ENCODE measurements around the gene PKP1.

Gene PKP1

DNA sequence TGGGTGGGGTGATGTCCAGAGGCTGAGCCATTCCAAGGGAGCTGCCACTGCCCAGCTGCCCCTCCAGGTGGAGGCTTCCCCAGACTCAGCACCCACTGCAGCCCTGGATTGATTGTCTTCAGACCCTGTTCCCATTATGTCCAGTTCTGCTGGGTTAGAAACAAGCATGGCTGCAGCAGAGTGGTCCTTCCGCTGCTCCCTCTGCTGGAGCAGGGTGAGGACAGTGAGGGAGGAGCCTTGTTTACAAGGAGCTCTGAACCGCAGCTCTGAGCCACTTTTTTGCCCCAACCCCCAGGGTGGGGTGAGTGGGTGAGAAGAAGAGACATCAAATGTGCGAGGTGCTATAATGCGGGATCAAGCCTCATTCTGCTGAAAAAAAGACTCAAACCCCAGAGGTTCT, 91.9 kb downstream of the PKP1 start:
- no peak overlapping the region for H3K4me3 ChIP-seq (ENCODE audit: low read length)
- H3K36me3 ChIP-seq (ENCODE audit: control insufficient read depth, insufficient read depth, low read length), result no peaks in the 10 kb centered on the region
- no peak overlapping the region for H3K9ac ChIP-seq (ENCODE audit: low read length)
- peaks cover 14% of the 10 kb centered on the region for H3K4me1 ChIP-seq (ENCODE audit: control insufficient read depth, insufficient read depth, low read length)
- H3K9me3 ChIP-seq (ENCODE audit: control insufficient read depth, low read length), result no peaks in the 10 kb centered on the region
- H3K27me3 ChIP-seq (ENCODE audit: control insufficient read depth, insufficient read depth, low read length), result peaks cover 71% of the 10 kb centered on the region

DNA sequence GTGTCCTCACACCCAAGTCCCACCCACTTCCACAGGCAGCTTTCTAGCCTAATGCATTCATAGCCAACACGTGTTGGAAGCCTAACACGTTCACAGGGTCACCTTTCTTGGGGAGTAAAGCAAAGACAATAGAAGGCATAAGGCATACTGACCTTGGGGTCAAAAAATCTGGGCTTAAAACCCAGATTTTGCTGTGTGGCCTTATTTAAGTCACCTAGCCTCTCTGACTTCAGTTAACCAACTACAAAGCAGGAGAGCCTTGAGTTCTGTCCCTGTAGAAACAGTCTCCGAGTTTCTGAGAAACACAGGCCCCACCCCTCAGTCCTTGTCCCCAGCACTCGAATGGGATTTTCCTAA, 92.8 kb downstream of the PKP1 start:
- Histone ChIP-seq H3K4me1 (ENCODE audit: control insufficient read depth, insufficient read depth, low read length) (peaks cover 14% of the 10 kb centered on the region), H3K9me3 (ENCODE audit: control insufficient read depth, low read length) (no peaks in the 10 kb centered on the region), H3K9ac (ENCODE audit: low read length) (no peak overlapping the region), H3K4me3 (ENCODE audit: low read length) (no peak overlapping the region), H3K27me3 (ENCODE audit: control insufficient read depth, insufficient read depth, low read length) (peaks cover 65% of the 10 kb centered on the region), H3K36me3 (ENCODE audit: control insufficient read depth, insufficient read depth, low read length) (no peaks in the 10 kb centered on the region)

DNA sequence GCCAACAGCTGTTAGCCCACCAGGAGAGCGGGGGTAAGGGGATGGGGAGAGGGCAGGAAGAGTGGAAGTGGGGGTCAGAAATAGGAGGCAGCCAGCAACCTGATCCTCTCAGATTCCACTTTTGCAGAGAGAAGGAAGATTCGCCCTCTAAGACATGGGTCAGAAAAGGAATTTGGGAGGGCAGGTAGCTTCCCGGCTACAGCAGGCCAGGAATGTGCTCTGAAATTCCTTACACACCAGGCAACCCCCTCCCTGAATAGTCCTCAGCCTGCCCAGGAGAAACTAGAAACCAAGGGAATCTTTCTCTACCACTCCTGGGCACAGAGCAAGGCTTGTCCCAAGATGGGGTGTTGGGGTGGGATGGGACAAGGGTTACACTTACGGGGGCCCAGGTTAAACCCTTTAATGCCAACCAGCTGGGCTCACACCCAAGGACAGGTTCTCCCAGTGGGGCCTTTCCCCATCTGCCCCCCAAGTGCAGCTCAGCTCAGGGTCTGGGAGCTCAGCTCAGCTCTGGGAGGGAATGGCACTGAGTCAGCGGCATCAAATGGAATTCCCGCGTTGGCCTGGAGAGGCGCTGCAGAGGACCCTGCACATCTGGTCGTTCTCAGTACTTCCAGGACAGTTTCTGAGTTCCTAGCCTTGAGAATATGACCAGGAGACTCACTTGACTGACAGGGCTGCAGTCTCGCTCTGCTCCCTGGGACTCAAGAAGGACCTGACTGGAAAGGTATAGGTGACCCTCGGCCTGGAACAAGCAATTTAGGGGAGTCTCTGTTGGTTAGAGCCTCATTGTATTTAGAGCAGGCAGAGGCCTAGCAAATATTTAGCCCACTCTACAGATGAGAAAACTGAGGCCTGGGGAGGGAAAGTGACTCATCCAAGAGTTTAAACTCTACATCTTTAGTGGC, 93.4 kb downstream of the PKP1 start:
- Histone ChIP-seq H3K9me3 (ENCODE audit: control insufficient read depth, low read length) (no peaks in the 10 kb centered on the region), H3K4me1 (ENCODE audit: control insufficient read depth, insufficient read depth, low read length) (peaks cover 14% of the 10 kb centered on the region), H3K27me3 (ENCODE audit: control insufficient read depth, insufficient read depth, low read length) (peaks cover 60% of the 10 kb centered on the region), H3K36me3 (ENCODE audit: control insufficient read depth, insufficient read depth, low read length) (no peaks in the 10 kb centered on the region), H3K9ac (ENCODE audit: low read length) (no peak overlapping the region), H3K4me3 (ENCODE audit: low read length) (no peak overlapping the region)

DNA sequence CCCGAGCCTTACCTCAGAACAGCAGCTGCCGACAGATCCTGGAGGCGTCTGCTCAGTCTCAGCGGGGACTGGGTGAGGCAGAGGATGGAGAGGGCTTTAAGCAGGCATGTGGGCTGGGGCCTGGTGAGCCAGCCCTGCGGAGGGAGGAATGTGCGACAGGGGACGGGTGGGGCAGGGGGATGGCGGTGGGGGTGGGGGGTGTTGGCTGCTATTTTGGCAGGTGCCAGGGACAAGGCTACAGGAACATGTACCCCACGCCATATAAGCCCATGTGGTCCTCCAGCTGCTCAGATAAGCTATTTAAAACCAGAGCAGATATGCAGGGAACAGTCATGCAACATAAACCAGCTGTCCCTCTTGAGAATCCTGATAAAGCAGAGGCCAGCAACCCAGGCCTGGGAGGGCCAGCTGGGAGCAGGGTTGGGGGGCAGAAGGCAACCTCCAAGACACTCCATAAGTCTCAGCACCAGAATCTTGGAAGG, 94.3 kb downstream of the PKP1 start, which contains the start of gene TNNT2:
TNNT2 (minus strand) TSS at position 70 of the 482 bp plus-strand sequence. CDS start 4,426 bp downstream, outside the sequence.
- Histone ChIP-seq H3K9me3 (ENCODE audit: control insufficient read depth, low read length) (no peaks in the 10 kb centered on the region), H3K4me3 (ENCODE audit: low read length) (no peak within 1 kb of the TSS), H3K36me3 (ENCODE audit: control insufficient read depth, insufficient read depth, low read length) (no peaks in the 10 kb centered on the region), H3K4me1 (ENCODE audit: control insufficient read depth, insufficient read depth, low read length) (peaks cover 14% of the 10 kb centered on the region), H3K27me3 (ENCODE audit: control insufficient read depth, insufficient read depth, low read length) (peaks cover 51% of the 10 kb centered on the region), H3K9ac (ENCODE audit: low read length) (no peak within 1 kb of the TSS)

DNA sequence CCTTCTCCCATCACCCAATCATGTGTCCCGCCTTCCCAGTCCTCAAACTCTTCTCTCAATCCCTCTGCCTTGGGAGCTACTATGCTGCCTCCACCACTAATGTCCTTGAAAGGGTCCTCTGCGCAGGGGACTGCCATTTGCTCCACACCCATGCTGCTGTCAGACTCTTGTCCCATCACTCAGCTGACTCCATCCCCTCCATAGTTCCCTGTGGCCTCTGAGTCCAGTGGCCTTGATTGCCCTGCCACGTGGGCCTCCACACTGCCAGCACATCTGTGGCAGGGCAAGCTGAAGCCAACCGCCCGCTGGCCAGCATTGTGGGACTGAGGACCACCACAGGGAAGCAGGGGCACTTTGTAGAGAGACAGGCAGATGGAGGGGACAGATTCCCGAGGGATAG, 95.5 kb downstream of the PKP1 start:
- Histone ChIP-seq H3K4me3 (ENCODE audit: low read length) (no peak overlapping the region), H3K4me1 (ENCODE audit: control insufficient read depth, insufficient read depth, low read length) (peaks cover 14% of the 10 kb centered on the region), H3K9me3 (ENCODE audit: control insufficient read depth, low read length) (no peaks in the 10 kb centered on the region), H3K9ac (ENCODE audit: low read length) (no peak overlapping the region), H3K27me3 (ENCODE audit: control insufficient read depth, insufficient read depth, low read length) (peaks cover 41% of the 10 kb centered on the region), H3K36me3 (ENCODE audit: control insufficient read depth, insufficient read depth, low read length) (no peaks in the 10 kb centered on the region)

DNA sequence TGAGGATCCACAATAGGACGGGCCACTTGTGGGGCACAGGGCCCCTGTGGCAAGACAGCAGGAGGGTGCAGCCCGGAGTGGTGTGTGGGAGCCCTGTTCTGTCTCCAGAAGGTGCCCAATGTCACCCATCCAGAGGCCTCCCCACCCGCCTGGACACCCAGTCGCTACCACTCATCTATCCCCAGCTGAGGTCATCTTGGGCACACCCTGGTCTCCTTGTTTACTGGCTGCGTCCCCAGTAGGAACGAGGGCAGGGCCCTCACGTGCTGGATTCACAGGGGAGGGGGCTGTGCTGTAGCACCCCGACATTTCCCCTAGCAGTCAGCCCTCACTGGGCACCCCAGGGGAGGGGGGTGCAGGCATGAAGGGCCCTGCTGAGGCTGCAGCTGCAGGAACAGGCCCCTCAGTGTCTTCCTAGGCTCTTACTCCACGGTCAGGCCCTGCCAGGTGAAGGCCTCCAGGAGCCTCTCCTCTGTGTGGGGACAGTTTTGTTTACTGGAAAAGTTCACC, 96.5 kb downstream of the PKP1 start:
- Histone ChIP-seq H3K9me3 (ENCODE audit: control insufficient read depth, low read length) (no peaks in the 10 kb centered on the region), H3K4me1 (ENCODE audit: control insufficient read depth, insufficient read depth, low read length) (peaks cover 14% of the 10 kb centered on the region), H3K9ac (ENCODE audit: low read length) (no peak overlapping the region), H3K36me3 (ENCODE audit: control insufficient read depth, insufficient read depth, low read length) (peaks cover under 1% of the 10 kb centered on the region), H3K27me3 (ENCODE audit: control insufficient read depth, insufficient read depth, low read length) (peaks cover 33% of the 10 kb centered on the region), H3K4me3 (ENCODE audit: low read length) (no peak overlapping the region)

DNA sequence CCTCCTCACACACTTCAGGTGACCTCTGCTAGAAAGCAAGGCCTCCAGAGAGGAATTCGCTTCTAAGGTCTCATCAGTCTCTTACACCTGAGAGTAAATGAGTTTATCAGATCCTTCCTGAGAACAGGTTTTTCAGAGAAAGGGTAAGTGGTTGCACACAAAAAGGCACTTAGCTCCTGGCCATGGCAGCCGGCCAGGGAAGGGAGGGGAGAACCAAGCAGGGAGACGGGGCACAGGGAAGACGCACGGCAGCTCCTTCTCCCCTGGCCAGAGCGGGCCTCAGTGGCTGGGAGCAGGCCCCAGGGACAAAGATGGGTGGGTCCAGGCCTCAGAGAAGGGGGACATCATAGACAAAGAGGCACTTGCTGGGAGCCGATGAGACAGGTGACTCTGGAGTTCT, 97.8 kb downstream of the PKP1 start:
- Histone ChIP-seq H3K9ac (ENCODE audit: low read length) (no peak overlapping the region), H3K9me3 (ENCODE audit: control insufficient read depth, low read length) (no peaks in the 10 kb centered on the region), H3K4me3 (ENCODE audit: low read length) (no peak overlapping the region), H3K36me3 (ENCODE audit: control insufficient read depth, insufficient read depth, low read length) (peaks cover 4% of the 10 kb centered on the region), H3K27me3 (ENCODE audit: control insufficient read depth, insufficient read depth, low read length) (peaks cover 20% of the 10 kb centered on the region), H3K4me1 (ENCODE audit: control insufficient read depth, insufficient read depth, low read length) (peaks cover 21% of the 10 kb centered on the region)
